ENCODE measurements around the gene S100PBP.
"Not testable (repeated sequence)": the region's sequence is repeated elsewhere in the genome, so short reads cannot be mapped to it uniquely, and the experiment has no call there.

S100PBP gene

GRCh38 chr1:32784817-32785216 lies 32.6 kb upstream of the S100PBP start:
- no peak for DNase-seq (ENCODE audit: low read depth, low spot score)

GRCh38 chr1:32786856-32787255 lies 30.6 kb upstream of the S100PBP start:
- DNase-seq (ENCODE audit: low read depth, low spot score): no peak

- not testable (repeated sequence) for DNase-seq (ENCODE audit: low read depth, low spot score)
Measured at GRCh38 chr1:32789356-32789755, 28.1 kb upstream of the S100PBP start.

- DNase-seq (ENCODE audit: low read depth, low spot score): no peak
Measured at GRCh38 chr1:32791881-32792280, 25.6 kb upstream of the S100PBP start.

GRCh38 chr1:32795763-32796162 lies 21.7 kb upstream of the S100PBP start:
- DNase-seq (ENCODE audit: low read depth, low spot score): not testable (repeated sequence)

- DNase-seq (ENCODE audit: low read depth, low spot score): no peak
Measured at GRCh38 chr1:32797456-32797855, 20.0 kb upstream of the S100PBP start.

GRCh38 chr1:32798191-32798590 lies 19.3 kb upstream of the S100PBP start:
- DNase-seq (ENCODE audit: low read depth, low spot score): no peak

GRCh38 chr1:32798679-32799416 lies 18.6 kb upstream of the S100PBP start:
- no peak for DNase-seq (ENCODE audit: low read depth, low spot score)

- no peak for DNase-seq (ENCODE audit: low read depth, low spot score)
Measured at GRCh38 chr1:32801096-32801715, 16.2 kb upstream of the S100PBP start.

- not testable (repeated sequence) for DNase-seq (ENCODE audit: low read depth, low spot score)
Measured at GRCh38 chr1:32804460-32804859, 13.0 kb upstream of the S100PBP start.

GRCh38 chr1:32806290-32806689 lies 11.2 kb upstream of the S100PBP start:
- DNase-seq (ENCODE audit: low read depth, low spot score): no peak

GRCh38 chr1:32806910-32807523 lies 10.4 kb upstream of the S100PBP start:
- no peak for DNase-seq (ENCODE audit: low read depth, low spot score)

- no peak for DNase-seq (ENCODE audit: low read depth, low spot score)
Measured at GRCh38 chr1:32808580-32808979, 8.9 kb upstream of the S100PBP start.

- no peak for DNase-seq (ENCODE audit: low read depth, low spot score)
Measured at GRCh38 chr1:32810358-32810757, 7.1 kb upstream of the S100PBP start.

GRCh38 chr1:32811265-32811664 lies 6.2 kb upstream of the S100PBP start:
- DNase-seq (ENCODE audit: low read depth, low spot score): no peak

- no peak for DNase-seq (ENCODE audit: low read depth, low spot score)
Measured at GRCh38 chr1:32811917-32812316, 5.5 kb upstream of the S100PBP start.

GRCh38 chr1:32813941-32814739 lies 3.3 kb upstream of the S100PBP start:
- DNase-seq (ENCODE audit: low read depth, low spot score): no peak

GRCh38 chr1:32816676-32817158 lies 736 bp upstream of the S100PBP start:
- no peak for DNase-seq (ENCODE audit: low read depth, low spot score)

- DNase-seq (ENCODE audit: low read depth, low spot score): no peak
Measured at GRCh38 chr1:32817815-32818786, 648 bp downstream of the S100PBP start.

- no peak for DNase-seq (ENCODE audit: low read depth, low spot score)
Measured at GRCh38 chr1:32818804-32819541, 1.5 kb downstream of the S100PBP start.
